GM18498 (cell line): ENCODE data around the gene RIMS1.
A peak's percentile ranks its signal among the peaks of the same experiment; 100 is the strongest.

Source experiments
- ATAC-seq: cut with Tn5 transposase; IDR thresholded peaks from one replicate; pipeline ENCODE4 v1.9.1; 2021; ENCODE audit warnings: mild to moderate bottlenecking, moderate library complexity; ENCODE audit not compliant: unreplicated experiment

RIMS1 gene

GRCh38 chr6:72390548-72390947 is 504.2 kb downstream of the RIMS1 start:
- ATAC-seq: no peak

- ATAC-seq: no peak
Observed at GRCh38 chr6:72401865-72402264, 515.5 kb downstream of the RIMS1 start.

GRCh38 chr6:72403413-72403812 is 517.1 kb downstream of the RIMS1 start:
- no peak for ATAC-seq

GRCh38 chr6:72406517-72406916 is 520.2 kb downstream of the RIMS1 start:
- ATAC-seq: peak; percentile 87

GRCh38 chr6:72410769-72411168 is 524.4 kb downstream of the RIMS1 start:
- ATAC-seq: no peak

GRCh38 chr6:72411872-72412708 is 525.7 kb downstream of the RIMS1 start:
- peak; percentile 72 for ATAC-seq

- no peak for ATAC-seq
Observed at GRCh38 chr6:72412709-72413044, 526.3 kb downstream of the RIMS1 start.

- no peak for ATAC-seq
Observed at GRCh38 chr6:72413884-72414283, 527.5 kb downstream of the RIMS1 start.

- ATAC-seq: no peak
Observed at GRCh38 chr6:72414657-72415056, 528.3 kb downstream of the RIMS1 start.

GRCh38 chr6:72416744-72417465 is 530.6 kb downstream of the RIMS1 start:
- no peak for ATAC-seq

GRCh38 chr6:72417759-72418158 is 531.4 kb downstream of the RIMS1 start:
- no peak for ATAC-seq

GRCh38 chr6:72418495-72418894 is 532.1 kb downstream of the RIMS1 start:
- ATAC-seq: no peak

GRCh38 chr6:72419966-72420365 is 533.6 kb downstream of the RIMS1 start:
- no peak for ATAC-seq

GRCh38 chr6:72420409-72420808 is 534.1 kb downstream of the RIMS1 start:
- no peak for ATAC-seq

- ATAC-seq: no peak
Observed at GRCh38 chr6:72421387-72421786, 535.0 kb downstream of the RIMS1 start.

GRCh38 chr6:72422171-72422570 is 535.8 kb downstream of the RIMS1 start:
- no peak for ATAC-seq

GRCh38 chr6:72424476-72424875 is 538.1 kb downstream of the RIMS1 start:
- ATAC-seq: no peak

GRCh38 chr6:72425003-72425681 is 538.8 kb downstream of the RIMS1 start:
- no peak for ATAC-seq

- no peak for ATAC-seq
Observed at GRCh38 chr6:72440611-72441010, 554.3 kb downstream of the RIMS1 start.

- no peak for ATAC-seq
Observed at GRCh38 chr6:72446430-72446829, 560.1 kb downstream of the RIMS1 start.
